HG03378 (cell line): Measurements from ENCODE around the gene ADCY9.
"Not testable (repeated sequence)": the region's sequence is repeated elsewhere in the genome, so short reads cannot be mapped to it uniquely, and the experiment has no call there.

Experiments
- ATAC-seq: cut with Tn5 transposase; IDR thresholded peaks from one replicate; pipeline ENCODE4 v1.9.1; 2021; ENCODE audit warnings: mild to moderate bottlenecking, moderate library complexity; ENCODE audit not compliant: unreplicated experiment

Gene ADCY9

DNA sequence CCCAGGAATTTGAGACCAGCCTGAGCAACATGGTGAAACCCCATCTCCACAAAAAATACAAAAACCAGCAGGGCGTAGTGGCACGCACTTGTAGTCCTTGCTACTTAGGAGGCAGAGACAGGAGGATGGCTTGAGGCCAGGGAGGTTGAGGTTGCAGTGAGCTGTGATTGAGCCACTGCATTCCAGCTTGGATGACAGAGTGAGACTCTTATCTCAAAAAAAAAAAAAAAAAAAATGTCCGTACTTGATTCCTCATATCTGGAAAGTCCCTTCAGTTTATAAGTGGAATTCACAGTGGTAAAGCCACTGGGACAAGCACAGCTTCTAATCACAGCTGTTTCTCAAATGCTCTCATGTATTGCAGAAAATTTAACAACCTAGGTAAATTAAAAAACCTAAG, 157.1 kb downstream of the ADCY9 start:
- ATAC-seq: no peak

DNA sequence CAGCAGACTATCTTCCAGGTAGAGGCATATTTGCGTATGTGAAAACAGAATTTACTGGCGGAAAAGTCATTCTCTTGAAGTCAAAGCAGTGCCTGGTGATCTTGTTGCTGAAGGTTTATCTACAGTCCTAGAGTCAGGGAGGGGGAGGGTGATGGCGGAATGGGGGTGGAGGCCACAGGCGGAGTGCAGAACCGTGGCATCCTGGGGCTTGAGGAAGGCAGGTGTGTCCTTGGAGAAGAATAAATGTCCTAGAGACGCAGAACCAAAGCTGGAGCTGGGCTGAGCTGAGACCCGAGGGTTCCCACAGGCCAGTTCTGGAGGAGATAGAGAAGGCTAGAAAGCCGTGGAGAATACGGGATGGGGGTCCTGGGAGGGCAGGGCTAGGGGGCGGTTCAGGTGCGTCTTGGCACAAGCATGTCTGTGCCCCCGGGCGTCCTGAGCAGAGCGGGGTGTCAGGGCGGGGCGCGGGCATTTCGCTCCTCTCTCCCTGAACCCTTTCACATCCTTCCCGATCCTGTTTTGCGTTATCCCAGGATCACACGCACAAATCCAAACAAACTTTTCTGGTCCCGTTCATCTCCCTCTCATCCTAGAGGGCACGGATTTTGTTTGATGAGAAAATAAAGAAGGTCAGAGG, 158.8 kb downstream of the ADCY9 start:
- ATAC-seq: no peak

DNA sequence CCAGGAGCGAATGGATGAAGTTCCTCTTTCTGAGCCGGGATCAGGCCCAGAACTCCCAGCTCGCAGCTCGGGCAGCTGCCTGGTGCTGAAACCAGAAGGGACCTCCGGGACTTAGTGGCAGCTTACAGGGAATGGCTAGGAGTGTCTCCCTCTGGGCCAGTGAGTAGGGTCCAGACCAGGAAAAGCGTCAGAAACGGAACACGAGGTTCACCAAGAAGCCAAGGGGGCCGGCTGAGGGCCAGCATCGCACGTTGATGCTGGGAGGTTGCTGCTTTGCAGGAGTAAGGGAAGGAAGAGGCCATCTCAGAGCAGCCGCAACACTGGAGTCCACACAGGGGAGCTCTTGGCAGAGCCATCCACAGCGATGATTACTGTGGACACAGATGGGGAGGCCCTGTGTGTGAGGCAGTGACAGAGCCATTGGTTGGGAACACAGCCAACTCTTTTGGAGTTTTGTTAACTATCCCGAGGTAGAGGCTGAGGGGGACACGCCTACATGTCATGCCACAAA, 161.8 kb downstream of the ADCY9 start:
- ATAC-seq: no peak

DNA sequence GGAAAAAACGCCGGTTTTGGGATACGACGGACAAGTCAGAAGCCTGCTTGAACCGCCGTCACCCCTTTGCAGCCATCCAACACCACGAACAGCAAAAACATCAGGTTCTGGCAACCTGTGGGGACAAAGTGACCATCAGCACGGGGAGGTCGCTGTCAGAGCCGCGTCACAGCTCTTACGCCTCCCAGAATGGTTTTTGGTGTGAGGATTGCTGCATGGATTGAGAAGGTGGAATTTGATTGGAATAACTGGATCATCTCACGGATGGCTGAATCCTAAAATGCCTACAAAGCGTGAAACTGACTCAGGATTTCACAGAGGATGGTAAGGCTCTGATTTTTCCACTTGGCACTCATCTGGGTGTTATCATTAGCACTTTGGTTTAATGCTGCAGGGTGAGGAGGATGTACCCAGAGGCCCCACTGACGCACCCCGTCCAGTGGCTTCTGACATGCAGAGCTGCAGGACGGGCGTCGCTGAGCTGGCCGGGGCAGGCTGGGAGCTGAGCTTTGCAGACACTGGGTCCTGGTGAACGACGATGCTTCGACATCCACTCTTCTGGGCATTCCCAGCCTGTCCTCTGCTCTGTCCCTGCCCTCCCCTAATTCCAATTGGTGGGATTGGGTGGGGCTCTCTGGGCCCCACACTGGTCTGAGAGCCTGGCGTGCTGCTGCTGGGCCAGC, 162.4 kb downstream of the ADCY9 start:
- no peak for ATAC-seq

DNA sequence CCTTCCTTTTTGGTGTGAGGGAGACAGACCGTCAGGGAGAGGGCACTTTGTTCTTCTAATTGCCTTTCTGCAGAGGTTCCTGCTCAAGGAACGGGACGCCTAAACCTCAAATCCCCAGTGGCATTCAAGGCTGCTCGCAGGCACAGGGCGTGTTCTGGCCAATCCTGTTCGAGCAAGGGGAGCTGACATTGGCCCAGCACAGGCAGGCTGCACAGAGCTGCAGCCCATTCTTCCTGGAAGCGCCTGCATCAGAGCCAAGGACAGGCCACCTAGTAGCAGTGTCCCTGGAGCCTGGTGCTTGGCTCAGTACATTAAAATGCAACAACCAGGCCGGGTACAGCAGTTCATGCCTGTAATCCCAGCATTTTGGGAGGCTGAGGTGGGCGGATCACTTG, 163.5 kb downstream of the ADCY9 start:
- ATAC-seq: no peak

DNA sequence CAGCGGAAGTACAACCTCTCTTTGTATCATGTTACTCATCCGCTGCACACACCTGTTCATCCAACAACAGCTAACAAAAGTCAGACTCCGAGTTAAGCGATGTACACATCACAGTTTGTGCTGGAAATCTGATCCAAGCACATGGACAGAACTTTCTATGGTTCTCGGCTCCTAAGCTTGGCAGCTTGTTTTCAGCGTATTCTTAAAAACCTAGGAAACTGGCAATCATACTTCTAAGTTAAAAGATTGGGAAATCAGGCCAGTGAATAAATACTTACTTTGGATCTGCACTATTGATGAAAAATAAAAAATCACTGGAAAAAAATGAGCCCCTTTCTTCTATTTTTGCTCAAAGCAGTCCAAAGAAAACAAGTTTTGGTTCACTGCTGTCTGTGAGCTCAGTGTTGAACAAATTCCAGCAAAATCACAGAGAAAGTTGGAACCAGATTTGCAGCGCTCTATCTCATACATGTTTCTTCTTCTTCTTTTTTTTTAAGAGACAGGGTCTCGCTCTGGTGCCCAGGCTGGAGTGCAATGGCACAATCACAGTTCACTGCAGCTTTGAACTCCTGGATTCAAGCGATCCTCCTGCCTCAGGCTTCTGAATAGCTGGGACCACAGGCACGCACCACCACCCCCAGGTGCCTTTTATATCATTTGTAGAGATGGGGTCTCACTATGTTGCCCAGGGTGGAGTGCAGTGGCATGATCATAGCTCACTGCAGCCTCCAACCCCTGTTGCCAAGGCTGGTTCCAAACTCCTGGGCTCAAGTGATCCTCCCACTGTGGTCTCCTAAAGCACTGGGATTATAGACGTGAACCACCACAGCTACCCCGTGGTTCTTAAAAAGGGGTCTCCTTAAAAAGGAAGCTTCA, 164.1 kb downstream of the ADCY9 start:
- no peak for ATAC-seq

DNA sequence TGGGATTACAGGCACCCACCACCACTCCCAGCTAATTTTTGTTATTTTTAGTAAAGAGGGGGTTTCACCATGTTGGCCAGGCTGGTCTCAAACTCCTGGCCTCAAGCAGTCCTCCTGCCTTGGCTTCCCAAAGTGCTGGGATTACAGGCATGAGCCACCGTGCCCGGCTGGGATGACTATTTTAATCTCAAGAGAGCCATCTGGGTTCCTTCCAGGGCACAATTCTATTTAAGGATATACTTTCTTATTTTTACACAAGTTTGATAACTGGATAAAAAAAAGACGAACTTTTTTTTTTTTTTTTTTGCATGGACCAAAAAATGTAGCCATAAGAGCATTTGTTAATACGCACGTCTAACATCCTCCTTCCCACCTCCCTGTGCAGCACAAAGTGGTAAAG, 164.9 kb downstream of the ADCY9 start:
- ATAC-seq: not testable (repeated sequence)

DNA sequence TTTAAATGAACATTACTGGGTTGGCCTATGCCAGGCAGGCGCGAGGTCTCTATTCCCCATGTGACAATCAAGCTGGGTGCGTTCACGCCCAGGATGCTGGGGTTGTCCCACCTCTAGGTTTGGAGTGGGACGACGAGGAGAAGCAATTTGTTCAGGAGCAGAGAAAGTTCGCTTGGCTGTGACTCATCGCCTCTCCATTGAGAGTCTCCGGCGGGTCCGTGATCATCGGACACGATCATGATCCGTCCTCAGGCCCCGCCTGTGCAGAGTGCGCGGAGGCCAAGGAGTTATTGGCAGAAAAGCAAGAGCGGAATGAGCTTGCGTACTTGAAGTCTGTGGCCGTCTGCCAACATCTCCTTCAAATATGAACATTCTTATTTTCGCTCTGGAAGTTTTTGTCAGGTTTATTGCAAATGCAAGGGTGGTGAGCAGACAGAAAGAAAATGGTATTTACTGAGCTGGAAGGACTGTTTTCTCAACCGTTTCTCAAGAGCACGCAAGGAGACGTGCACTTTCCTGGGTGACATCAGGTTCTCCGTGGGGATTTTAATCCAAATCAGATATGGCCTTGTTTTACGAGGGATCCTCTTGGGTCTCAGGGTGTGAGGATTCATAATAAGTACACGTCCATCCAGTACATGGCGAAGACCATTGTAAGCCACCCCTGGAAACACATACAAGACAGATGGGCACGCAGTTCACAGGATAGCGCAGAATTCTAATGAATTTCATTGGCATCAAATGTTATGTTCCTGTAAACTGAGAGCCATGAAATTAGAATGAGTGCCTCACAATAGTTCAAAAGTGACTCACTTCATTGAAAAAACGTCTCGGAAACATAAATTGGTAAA, 165.7 kb downstream of the ADCY9 start:
- no peak for ATAC-seq

DNA sequence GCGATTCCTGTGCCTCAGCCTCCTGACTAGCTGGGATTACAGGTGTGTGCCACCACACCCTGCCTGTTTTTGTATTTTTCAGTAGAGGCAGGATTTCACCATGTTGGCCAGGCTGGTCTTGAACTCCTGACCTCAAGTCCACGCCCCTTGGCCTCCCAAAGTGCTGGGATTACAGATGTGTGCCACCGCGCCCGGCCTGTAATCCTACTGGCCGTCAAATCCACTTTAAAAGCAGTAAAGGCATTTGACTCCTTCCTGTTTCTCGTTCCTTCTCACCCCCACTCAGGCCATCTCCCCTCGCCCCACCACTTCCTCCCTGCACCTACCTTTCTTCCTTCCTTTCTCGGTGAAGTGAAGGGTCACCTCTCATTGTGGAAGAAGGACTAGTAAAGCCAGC, 166.3 kb downstream of the ADCY9 start:
- no peak for ATAC-seq

DNA sequence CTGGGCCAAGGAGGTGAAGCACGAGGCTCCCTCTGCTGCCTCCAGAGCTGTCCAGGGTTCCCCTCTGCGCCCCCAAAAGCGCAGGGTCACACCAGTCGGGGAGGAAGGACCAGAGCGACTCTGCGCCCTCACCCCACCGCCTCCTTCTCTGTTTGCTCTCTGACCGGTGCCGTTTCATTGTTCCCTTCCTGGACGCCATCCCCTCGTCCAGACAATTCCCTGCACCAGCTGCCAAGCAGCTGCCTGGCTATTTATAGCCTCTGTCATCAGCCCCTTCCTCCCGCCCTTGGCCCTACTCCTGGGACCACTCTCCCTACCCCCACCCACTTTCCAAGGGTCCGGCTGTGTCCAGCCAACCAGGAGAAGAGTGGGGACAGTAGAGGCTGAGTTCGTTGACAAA, 167.0 kb downstream of the ADCY9 start:
- ATAC-seq: no peak

DNA sequence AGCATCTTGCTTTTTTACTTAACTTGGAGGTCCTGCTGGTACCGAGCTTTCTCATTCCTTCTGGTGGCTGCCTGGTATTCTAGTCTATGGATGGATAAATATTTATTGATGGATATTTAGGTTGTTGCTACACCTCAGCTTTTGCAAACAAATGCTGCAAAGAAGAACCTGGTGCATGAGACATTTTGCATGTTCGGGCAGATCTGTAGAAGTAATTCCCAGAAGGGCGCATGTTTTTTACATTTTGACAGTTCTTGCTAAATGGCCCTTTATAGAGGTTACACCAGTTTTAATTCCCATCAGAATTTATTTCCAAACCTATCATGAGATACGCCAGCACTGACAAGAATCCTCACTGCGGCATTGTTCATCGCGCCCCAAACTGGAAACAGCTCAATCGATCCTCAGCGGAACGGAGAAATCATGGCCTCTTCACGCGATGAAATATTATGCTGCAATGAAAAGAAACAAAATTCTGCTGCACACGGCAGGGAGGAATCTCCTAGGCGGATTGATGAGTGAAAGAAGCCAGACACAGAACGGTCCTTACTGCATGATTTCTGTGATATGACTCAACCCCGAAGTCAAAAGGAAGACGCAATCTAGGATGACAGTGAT, 167.8 kb downstream of the ADCY9 start:
- no peak for ATAC-seq

DNA sequence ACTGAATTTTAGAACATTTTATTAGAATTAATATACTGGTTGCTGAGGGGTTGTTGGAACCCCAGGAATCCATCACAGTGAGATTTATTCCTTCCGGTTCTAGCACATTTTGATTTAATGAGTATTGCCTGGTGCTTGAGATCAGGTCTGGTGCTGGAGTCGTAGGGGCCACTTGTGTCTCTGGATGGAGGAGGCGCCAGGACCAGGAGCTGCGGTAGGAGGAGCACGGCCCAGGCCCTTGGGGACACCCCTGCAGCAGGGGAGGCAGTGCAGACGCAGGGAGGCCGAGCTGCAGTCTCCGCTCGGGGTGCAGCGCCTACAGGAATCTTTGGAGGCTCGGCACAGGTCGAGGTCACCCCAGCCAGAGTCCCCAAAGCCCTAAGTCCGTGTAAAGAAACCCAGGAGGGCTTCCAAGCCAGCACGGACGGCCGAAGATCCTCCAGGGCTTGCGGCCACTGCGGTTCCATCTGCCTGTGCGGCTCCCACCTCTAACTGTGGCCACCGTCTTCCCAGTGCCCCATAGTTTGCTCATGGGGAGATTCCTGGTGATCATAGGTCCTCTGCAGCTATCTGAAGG, 169.6 kb downstream of the ADCY9 start:
- no peak for ATAC-seq

DNA sequence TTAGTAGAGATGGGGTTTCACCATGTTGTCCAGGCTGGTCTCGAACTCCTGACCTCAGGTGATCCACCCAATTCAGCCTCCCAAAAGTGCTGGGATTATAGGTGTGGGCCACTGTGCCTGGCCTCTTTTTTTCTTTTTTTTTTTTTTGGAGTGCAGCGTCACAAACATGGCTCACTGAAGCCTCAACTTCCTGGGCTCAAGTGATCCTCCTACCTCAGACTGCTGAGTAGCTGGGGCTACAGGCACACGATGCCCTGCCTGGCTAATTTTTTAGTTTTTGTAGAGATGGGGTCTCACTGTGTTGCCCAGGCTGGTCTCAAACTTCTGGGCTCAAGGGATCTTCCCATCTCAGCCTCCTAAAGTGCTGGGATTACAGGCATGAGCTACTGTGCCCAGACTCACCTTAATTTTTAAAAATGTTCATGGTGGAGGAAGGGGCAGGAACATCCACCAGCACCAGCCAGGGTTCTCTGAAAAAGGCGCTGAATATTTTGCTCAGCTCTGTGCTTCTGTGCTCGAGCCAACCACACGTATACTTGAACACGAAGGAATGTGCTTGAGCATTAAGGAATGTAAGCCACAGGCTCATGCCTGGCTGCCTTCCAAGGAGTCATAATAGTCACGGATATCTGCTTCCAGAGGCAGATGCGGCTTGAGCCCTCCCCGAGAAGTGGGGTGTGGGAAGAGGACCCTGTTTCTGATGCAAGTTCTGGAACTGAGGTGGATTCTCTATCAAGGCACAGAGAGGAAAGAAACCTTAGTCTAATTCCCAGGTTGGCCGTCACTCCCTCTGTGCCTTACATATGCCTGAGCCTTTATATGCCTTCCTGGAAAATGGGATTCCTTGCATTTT, 170.3 kb downstream of the ADCY9 start:
- ATAC-seq: no peak

DNA sequence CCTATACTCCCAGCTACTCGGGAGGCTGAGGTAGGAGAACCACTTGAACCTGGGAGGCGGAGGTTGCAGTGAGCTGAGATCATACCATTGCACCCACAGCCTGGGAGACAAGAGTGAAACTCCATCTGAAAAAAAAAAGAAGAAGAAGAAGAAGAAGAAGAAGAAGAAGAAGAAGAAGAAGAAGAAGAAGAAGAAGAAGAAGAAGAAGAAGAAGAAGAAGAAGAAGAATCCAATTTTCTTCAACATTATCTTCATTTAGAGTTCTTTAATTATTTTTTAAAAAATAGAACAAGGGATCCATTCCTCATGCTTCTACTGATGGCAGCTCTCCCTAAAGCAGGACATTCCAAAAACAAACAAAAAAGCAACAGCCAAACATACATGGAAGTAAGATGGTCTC, 171.8 kb downstream of the ADCY9 start:
- not testable (repeated sequence) for ATAC-seq

DNA sequence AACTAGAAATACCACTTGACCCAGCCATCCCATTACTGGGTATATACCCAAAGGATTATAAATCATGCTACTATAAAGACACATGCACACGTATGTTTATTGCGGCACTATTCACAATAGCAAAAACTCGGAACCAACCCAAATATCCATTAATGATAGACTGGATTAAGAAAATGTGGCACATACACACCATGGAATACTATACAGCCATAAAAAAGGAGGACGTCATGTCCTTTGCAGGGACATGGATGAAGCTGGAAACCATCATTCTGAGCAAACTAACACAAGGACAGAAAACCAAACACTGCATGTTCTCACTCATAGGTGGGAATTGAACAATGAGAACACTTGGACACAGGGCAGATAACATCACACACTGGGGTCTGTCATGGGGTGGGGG, 174.1 kb downstream of the ADCY9 start:
- not testable (repeated sequence) for ATAC-seq

DNA sequence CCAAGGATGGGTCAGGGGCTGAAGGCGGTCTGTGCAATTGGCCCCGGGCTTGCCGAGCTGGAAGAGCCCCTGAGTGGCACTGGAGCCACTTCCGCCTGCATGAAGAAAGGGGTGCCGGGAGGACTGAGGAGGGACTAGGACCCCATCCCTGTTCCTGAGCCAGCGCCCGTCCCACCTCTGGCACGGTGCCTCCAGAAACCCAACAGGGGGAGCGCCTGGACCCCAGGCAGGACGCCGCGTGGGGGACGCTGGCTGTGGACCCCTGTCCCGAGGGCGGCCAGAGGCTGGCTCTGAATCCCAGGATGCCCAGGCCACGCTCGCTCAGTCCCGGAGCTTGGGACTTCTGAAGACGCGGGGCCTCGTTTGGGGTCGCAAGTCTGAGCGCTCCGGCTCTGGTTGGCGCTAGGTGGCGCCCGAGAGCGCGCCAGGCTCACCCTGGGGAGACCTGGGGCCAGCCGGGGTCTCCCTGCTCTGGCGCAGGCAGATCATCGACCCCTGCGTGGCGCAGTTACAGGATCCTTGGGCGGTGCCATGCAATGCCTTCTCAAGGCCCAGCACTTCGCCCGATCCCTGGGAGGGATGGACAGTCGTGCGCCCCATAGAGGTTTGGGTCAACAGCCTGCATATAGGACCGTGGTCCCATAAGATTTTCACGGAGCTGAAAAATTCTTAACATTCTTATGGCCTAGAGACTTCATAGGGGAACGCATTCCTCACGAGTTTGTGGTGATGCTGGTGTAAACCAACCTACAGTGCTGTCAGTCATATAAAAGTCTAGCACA, 177.2 kb downstream of the ADCY9 start:
- no peak for ATAC-seq

DNA sequence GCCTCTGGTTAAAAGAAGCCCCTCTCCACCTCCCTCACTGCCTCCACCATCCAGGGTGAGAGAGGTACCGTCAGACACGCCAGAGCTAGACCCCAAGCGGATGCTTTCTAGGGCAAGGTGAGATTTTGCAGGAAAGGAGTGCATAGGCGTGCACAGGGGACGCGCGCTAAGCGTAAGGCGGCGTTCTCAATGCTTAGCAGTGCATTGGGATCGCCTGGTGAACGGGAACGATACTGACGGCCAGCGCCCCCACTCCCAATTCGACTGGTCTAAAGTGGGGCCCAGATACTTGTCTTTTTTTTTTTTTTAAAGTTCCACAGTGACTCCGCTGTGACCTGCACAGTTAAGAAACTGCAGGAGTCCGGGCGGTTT, 177.8 kb downstream of the ADCY9 start:
- no peak for ATAC-seq
